Measurements from ENCODE around the gene ILDR2. TPM values are rescaled to one million over a fixed set of nuclear protein-coding genes. Genes with fewer than 3 reads are reported as not detected.

The ILDR2 gene
- total RNA-seq, 1 donor from 2014 or later: 0.13 TPM

- DNase-seq (ENCODE audit: low read depth): peak; percentile 88
Observed at GRCh38 chr1:166925810-166926478, 49.4 kb downstream of the ILDR2 start.

DNA sequence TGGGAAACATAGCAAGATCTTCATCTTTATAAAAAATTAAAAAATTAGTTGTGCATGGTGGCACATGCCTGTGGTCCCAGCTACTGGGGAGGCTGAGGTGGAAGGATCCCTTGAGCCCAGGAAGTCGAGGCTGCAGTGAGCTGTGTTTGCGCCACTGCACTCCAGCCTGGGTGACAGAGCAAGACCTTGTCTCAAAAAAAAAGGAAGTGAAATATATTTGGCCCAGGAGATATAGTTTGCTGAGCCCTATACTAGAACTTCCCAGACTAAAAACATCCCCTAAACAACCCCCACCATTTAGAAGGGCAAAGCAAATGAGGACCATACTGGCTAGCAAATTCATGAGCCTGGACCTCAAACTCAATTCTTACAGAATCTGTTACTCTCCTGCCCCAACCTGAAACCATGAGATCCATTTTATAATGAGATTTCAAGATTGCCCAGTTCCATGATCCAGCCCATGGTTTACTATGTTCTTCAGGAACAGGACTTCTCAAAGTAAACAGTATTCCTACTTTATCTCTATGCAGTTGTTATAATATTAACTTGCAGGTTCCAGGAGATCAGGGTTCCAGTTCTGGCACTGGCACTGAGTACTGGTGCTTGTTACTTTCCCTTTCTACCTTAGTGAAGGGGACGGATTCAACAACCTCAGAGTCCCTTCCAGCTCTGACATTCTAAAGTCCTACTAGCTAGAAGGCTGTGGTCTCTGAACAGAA is 50.4 kb downstream of the ILDR2 start:
- DNase-seq (ENCODE audit: low read depth): no peak

- DNase-seq (ENCODE audit: low read depth): no peak
Observed at GRCh38 chr1:166920561-166921475, 54.5 kb downstream of the ILDR2 start.

DNA sequence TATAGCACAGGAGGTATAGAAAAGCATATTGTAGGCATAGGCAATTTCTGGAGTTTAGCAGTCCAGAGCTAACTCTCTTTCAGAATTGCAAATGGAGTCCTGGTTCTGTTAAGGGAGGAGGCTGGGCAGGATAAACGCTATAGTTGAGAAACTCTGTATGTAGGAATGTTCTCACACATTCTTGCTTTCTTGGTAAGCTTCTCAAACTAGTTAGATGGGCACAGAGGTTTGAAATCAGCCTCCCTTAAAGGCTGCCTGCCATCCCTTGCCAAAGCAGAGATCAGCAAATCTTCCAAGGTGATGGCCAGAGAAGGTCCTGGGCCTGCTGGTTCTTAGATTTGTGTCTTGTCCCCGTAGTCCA is 56.4 kb downstream of the ILDR2 start:
- DNase-seq (ENCODE audit: low read depth): no peak

GRCh38 chr1:166918088-166918955 is 57.0 kb downstream of the ILDR2 start:
- no peak for DNase-seq (ENCODE audit: low read depth)

GRCh38 chr1:166915941-166916340 is 59.4 kb downstream of the ILDR2 start:
- no peak for DNase-seq (ENCODE audit: low read depth)

- DNase-seq (ENCODE audit: low read depth): no peak
Observed at GRCh38 chr1:166915042-166915441, 60.3 kb downstream of the ILDR2 start.

- DNase-seq (ENCODE audit: low read depth): no peak
Observed at GRCh38 chr1:166914111-166914510, 61.2 kb downstream of the ILDR2 start.

- no peak for DNase-seq (ENCODE audit: low read depth)
Observed at GRCh38 chr1:166911624-166912023, 63.7 kb downstream of the ILDR2 start.

GRCh38 chr1:166910396-166910994 is 64.8 kb downstream of the ILDR2 start:
- peak; percentile 81 for DNase-seq (ENCODE audit: low read depth)

DNA sequence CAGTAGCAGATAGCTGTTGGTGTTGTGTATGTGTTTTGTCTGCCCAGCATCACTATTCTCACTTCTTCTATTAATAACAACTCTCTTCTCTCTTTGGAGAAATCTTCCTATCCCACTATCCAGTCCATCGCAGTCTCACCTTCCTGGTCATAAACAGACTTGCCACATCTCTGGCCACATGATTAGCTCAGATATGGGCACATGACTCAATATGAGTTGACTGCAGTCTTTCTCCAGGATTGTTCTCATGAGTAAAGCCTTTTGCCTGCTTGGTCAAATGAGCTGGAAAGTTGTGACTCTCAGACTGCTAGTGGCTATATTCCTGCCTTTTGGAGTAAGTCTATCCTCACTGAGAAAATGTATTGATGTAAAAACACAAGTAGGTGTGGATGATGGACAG is 66.4 kb downstream of the ILDR2 start:
- no peak for DNase-seq (ENCODE audit: low read depth)

DNA sequence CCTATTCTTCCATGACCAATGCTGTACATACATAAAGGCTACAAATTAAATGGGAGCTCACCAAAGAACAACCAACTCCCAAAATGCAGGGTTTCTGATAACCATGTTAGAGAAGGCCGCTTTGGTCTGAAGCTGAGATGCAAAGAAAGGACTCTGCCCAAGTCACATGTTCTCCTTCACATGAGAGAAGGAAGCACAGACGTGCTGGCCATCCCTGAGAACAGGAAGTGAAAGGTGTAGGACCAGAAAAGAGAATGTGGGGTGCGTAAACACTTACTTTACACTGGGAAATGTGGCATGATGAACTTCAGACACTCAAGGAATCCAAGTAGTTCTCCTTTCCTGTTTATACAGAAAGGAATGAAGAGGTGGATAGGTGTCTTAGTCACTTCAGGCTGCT is 67.6 kb downstream of the ILDR2 start:
- no peak for DNase-seq (ENCODE audit: low read depth)

DNA sequence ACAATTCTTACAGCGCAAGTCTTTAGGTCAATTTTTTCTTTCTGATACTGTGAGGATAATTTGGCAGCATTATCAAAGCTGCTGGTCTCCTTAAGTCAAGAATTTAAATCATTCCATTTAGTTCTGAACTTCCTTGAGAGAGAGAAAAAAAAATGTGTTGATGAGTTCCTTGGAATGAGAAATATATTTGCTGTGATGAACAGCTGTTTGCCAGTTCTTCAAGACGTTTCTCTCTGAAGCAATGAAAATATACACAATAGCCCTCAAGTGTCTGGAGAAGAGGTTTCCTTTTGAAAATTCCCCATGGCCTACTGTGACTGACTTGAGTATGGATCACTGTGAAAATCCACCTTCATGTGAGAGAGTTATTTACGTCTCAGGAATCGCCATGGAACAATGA is 68.3 kb downstream of the ILDR2 start:
- no peak for DNase-seq (ENCODE audit: low read depth)

DNA sequence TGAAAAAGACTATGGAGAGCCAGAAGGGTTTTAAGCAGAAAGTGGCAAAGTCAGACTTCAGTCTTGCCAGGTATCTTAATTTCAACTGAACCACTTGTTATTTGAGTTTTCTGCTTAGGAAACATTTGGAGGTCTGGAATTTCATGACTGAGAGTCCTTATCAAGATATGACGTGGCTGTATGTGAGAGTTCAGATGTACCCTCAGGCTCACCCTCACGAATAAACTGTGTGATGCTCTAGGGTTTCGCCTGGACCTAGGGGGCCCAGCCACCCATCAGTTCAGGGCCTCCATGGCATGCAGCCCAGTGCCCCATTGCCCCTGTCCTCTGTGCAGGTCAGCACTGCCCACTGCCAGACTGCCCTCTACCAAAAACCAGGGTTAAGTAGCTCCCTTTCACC is 68.7 kb downstream of the ILDR2 start:
- no peak for DNase-seq (ENCODE audit: low read depth)

- DNase-seq (ENCODE audit: low read depth): peak; percentile 75
Observed at GRCh38 chr1:166905900-166906299, 69.4 kb downstream of the ILDR2 start.

- peak; percentile 61 for DNase-seq (ENCODE audit: low read depth)
Observed at GRCh38 chr1:166905136-166905535, 70.2 kb downstream of the ILDR2 start.

DNA sequence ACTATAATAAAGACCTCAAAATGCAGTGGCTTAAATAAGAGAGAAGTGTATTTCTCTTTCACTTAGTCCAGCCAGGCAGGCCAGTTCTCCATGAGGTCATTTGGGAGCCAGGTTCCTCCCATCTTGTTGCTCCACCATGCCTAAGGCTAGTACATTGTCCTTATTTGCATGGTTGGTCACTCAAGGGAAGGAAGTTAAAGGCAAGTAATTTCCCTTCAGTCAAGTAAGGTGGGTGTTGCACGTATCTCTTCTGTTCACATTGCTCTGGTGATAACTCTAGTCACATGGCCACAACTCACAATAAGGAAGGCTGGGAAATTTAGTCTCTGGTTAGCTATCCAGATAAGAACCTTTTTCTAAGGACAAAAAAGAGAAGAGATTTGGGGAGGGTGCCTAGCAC is 72.1 kb downstream of the ILDR2 start:
- DNase-seq (ENCODE audit: low read depth): no peak

DNA sequence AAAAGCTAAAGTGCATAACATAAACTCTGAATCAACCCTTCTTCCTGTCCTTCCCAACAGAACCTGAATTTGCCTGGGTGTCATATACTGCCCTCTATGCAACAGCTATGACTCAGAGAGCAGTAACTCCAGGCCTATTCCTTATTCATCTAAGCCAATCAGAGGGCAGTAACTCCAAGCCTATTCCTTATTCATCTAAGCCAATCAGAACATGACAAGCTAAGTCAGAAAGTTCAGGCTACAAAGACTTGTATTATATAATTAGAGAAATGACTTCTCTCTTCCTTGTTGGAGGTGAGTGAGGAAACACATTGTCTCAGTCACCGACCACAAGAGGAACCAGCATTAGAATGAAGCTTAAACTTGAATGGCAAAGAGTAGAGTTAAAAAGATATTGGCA is 73.1 kb downstream of the ILDR2 start:
- peak; percentile 22 for DNase-seq (ENCODE audit: low read depth)

DNA sequence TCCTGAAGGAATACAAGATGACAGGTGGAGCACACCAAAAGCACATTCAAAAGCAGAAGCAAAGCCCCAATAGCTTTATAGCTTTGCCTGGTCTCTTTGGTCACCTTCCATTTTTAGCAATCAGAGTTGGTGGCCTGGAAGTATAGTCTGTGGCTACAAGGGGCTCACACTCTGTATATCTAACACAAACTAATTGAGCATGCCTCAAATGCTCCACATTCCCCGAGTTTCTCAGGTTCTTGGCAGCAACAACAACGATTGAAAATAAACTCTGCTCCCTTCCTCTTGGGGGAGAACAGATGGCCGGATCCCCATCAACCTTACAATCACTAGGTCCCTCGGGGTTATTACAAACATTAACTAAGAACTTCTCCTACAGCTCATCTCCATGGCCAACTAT is 74.4 kb downstream of the ILDR2 start:
- DNase-seq (ENCODE audit: low read depth): peak; percentile 74

DNA sequence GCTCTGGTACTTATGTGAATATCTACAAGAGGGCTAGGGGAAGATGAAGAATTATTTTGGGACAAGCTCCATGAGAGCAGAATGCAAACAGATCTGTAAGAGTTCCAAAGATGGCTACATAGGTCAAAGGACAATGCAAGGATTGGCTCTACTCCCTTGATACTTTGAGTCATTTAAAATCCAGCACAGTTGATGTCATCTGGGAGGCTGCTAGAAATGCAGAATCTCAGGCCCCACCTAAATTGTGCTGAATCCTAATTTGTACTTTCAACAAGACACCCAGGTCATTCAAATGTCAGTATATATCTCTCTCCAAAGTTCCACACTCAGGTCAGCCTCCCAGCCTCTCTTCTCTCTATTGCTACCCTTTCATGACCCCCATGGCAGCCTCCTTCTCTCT is 75.6 kb downstream of the ILDR2 start:
- no peak for DNase-seq (ENCODE audit: low read depth)

GRCh38 chr1:166895766-166896165 is 79.6 kb downstream of the ILDR2 start:
- DNase-seq (ENCODE audit: low read depth): no peak

Measured in myocyte (in vitro differentiated cells).